HuH-7 (cell line): ENCODE data around the gene ALDOC.

Source experiments
- DNase-seq: peaks from one replicate; pipeline ENCODE4 v3.0.0; 2011; ENCODE audit warnings: low spot score

Gene ALDOC

DNA sequence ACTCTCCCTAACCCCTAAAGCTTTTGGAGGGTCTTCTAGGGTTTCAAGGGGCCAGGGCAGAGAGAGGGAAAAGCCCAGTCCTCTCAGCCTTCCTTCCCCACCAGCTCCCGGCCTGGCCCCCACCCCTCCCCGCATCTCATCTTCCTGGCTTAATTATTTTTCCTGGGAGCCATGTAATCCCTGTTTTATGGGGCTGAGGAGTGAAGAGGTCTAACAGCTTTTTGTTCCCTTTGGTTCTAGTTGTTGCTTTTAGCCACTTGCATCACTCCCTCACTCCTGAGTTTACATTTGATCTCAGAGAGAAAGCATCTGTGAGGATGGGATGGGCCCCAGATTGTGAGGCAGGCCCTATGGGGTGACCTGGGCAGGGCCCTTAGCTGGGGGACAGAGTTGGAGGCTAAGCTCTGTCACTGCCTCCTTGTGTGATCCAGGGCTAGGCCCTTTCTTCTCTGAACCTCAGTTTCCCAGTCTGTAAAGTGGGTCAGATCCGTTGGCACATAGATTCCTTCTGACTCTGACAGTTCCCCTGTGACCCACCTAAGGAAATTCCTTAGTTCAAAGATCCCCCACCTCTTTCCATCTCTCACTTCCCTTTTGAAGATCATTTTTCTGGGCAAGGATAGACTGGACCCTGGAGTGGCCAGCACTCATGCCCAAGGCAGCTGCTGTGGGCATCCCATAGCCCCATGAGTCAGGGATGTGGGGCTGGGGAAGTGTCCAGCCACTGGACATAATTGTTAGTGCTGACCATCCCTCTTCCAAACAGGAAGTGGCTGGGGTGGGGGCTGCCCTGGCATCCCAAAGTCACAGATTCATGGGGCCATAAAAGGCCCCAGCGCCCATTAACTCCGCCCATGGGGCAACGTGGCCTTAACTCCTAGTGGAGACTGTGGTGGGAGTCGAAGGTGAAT is 44.4 kb downstream of the ALDOC start:
- no peak for DNase-seq

- no peak for DNase-seq
Measured at GRCh38 chr17:28530926-28531325, 45.8 kb downstream of the ALDOC start.

- DNase-seq, result no peak
Measured at GRCh38 chr17:28530250-28530649, 46.4 kb downstream of the ALDOC start.

DNA sequence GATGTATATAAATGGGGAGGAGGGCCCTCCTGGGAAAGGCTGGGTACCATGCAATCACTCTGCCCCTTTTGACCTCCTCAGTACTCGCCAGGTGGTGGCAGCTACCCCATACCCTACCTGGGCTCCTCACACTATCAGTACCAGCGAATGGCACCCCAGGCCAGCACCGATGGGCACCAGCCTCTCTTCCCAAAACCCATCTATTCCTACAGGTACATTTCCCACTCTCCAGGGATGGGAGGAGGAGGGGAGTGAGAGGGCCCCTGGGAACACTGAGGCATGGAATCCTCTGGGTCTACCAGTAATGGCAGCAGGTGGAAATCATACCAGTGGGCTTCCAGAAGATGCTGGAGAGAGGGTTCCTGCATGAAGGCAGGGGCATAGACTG is 47.7 kb downstream of the ALDOC start:
- DNase-seq, result no peak

GRCh38 chr17:28528327-28529012 is 48.2 kb downstream of the ALDOC start:
- DNase-seq, result no peak

- no peak for DNase-seq
Measured at GRCh38 chr17:28527859-28528258, 48.8 kb downstream of the ALDOC start.

GRCh38 chr17:28527181-28527681 is 49.5 kb downstream of the ALDOC start:
- DNase-seq, result no peak

DNA sequence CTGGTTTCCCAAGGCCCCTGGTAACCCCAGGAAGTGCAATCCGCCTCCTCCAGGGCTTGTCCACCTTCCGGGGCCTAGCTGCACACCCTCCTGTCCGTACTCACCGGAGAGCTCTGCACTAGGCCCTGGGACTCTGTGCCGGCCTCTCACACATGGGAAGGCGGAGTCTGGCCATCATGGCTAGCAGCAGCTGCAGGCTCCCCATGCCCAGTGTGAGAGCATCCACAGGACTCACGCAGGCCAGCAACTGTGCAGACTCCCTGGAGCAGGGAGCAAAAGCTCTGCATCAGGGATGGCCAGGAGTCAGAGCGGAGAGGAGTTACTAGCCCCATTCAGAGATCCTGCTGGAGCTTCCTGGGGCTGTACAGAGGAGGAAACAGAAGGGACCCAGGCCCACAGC is 50.3 kb downstream of the ALDOC start:
- no peak for DNase-seq

DNA sequence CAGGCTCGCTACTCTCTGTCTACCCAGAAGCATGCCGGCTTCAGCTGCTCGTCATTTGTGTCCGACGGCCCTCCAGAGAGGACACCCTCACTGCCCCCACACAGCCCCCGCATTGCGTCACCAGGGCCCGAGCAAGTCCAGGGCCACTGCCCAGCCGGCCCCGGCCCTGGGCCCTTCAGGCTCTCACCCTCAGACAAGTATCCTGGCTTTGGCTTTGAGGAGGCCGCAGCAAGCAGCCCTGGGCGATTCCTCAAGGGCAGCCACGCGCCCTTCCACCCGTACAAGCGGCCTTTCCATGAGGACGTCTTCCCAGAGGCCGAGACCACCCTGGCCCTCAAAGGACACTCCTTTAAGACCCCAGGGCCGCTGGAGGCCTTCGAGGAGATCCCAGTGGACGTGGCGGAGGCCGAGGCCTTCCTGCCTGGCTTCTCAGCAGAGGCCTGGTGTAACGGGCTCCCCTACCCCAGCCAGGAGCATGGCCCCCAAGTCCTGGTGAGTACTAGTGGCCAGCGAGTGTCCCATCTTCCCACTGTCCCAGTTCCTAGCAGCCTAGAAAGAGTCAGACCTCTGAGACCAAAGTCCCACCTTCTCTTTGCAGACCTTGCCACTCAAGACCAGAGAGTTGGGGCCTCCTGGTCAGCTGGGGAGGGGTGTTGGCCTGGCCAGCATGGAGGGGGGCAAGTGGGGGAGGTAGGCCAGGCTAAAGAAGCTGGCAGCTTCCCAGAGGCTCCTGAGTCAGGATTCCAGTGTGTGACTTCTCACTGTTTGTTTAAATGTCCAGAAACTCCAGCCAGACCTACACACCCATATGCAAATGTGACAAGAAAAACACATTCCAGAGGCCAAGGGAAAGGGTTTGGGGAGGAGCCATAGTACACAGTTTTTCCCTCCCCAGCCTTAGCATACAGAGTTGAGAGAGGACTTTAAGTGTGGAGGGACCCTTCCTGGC is 51.9 kb downstream of the ALDOC start:
- DNase-seq, result peak; percentile 91

- DNase-seq, result no peak
Measured at GRCh38 chr17:28523876-28524275, 52.8 kb downstream of the ALDOC start.

DNA sequence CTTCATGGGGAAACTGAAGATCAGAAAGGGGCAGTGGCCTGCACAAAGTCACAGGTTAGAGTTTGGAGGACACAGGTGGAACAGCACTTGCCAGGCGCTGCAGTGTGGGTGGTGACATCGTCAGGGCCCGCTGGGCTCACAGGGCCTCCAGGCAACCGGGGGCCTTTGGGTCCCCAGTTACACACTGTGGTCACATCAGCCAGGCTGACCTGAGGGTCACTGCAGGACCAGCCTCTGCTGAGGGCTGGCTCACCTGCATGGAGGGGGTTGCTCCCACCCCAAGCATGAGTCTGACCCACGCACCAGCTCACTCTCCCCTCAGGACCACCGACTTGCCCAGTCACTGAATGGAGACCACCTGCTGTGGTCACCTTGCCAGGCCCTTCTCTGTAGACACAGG is 53.5 kb downstream of the ALDOC start:
- no peak for DNase-seq
